IMR-90 (cell line): ENCODE results near the gene CHST1. TPM values are rescaled to one million over a fixed set of nuclear protein-coding genes. Genes with fewer than 3 reads are reported as not detected.

Source experiments
- ATAC-seq: fragments of 200-7000 bp; cut with Tn5 transposase; 2 replicates; pipeline ENCODE4 v1.9.1; 2020; ENCODE audit warnings: low read depth, mild to moderate bottlenecking, moderate library complexity
- BruUV-seq: library from RNA; stranded (reverse); fragments of 400-500 nt; replicated peaks from 2 replicates; lab custom pipeline; 2021; lab: Mats Ljungman, UMichigan
- CTCF ChIA-PET: fragments of 300-600 bp; formaldehyde crosslinking; extraction: SDS; loops from one replicate; lab custom pipeline; 2021; ENCODE audit warnings: antibody characterized with exemption; lab: Yijun Ruan, JAX
- POLR2A ChIA-PET: fragments of 300-600 bp; sonication (Branson Sonifier 250); formaldehyde crosslinking; loops from one replicate; lab custom pipeline; 2022; ENCODE audit warnings: antibody characterized with exemption; ENCODE audit not compliant: unreplicated experiment; lab: Charles Lee
- DNase-seq: peaks from one replicate; pipeline ENCODE4 v3.0.0; 2013
- H2AFZ ChIP-seq: replicated peaks from 2 replicates; pipeline ENCODE3; 2013; ENCODE audit warnings: low read length, mild to moderate bottlenecking; ENCODE audit not compliant: poor library complexity
- H2AK5ac ChIP-seq: 2 replicates; pipeline ENCODE4 v1.6.1; 2013; ENCODE audit warnings: low read depth, low read length, inconsistent platforms
- H2AK9ac ChIP-seq: replicated peaks from 2 replicates; pipeline ENCODE3; 2013; ENCODE audit warnings: mild to moderate bottlenecking, low read depth, low read length, moderate library complexity; ENCODE audit not compliant: poor library complexity
- H2BK120ac ChIP-seq: 2 replicates; pipeline ENCODE4 v1.6.1; 2013; ENCODE audit warnings: low read depth, low read length, inconsistent platforms
- H2BK15ac ChIP-seq: 3 replicates; pipeline ENCODE4 v1.6.1; 2013; ENCODE audit warnings: low read depth, low read length, inconsistent platforms
- H2BK20ac ChIP-seq: 2 replicates; pipeline ENCODE4 v1.6.1; 2013; ENCODE audit warnings: low read depth, mild to moderate bottlenecking, inconsistent platforms, low read length, moderate library complexity
- H2BK5ac ChIP-seq: 2 replicates; pipeline ENCODE4 v1.6.1; 2013; ENCODE audit warnings: mild to moderate bottlenecking, low read depth, low read length, inconsistent platforms; ENCODE audit not compliant: poor library complexity, severe bottlenecking
- H3K14ac ChIP-seq: replicated peaks from 2 replicates; pipeline ENCODE4 v1.6.1; 2013; ENCODE audit warnings: low read depth, low read length, inconsistent platforms
- H3K18ac ChIP-seq: 2 replicates; pipeline ENCODE4 v1.6.1; 2013; ENCODE audit warnings: low read depth, low read length, control low read depth
- H3K23ac ChIP-seq: 2 replicates; pipeline ENCODE4 v1.6.1; 2013; ENCODE audit warnings: low read depth, low read length, inconsistent platforms
- H3K27ac ChIP-seq: 2 replicates; pipeline ENCODE4 v1.5.1; 2013; ENCODE audit warnings: mild to moderate bottlenecking, control low read depth, low read length; ENCODE audit not compliant: insufficient read depth
- H3K27me3 ChIP-seq: 2 replicates; pipeline ENCODE4 v1.6.1; 2013; ENCODE audit warnings: low read length; ENCODE audit not compliant: control insufficient read depth, insufficient read depth
- H3K36me3 ChIP-seq: 2 replicates; pipeline ENCODE4 v1.6.1; 2013; ENCODE audit warnings: low read length, mixed read lengths; ENCODE audit not compliant: control insufficient read depth, insufficient read depth
- H3K4ac ChIP-seq: 2 replicates; pipeline ENCODE4 v1.6.1; 2013; ENCODE audit warnings: low read depth, low read length, inconsistent platforms
- H3K4me1 ChIP-seq: 2 replicates; pipeline ENCODE4 v1.6.1; 2013; ENCODE audit warnings: low read length, mixed read lengths; ENCODE audit not compliant: control insufficient read depth, insufficient read depth
- H3K4me2 ChIP-seq: 2 replicates; pipeline ENCODE4 v1.6.1; 2013; ENCODE audit warnings: low read depth, mild to moderate bottlenecking, control low read depth, low read length, moderate library complexity
- H3K4me3 ChIP-seq: 2 replicates; pipeline ENCODE4 v1.5.1; 2013; ENCODE audit warnings: low read depth, mild to moderate bottlenecking, control low read depth, low read length, moderate library complexity; ENCODE audit not compliant: insufficient read depth
- H3K56ac ChIP-seq: 2 replicates; pipeline ENCODE4 v1.6.1; 2013; ENCODE audit warnings: low read length, inconsistent platforms; ENCODE audit not compliant: insufficient read depth; ENCODE audit errors: extremely low read depth
- H3K79me1 ChIP-seq, 2 experiments: 2 replicates each; pipeline ENCODE4 v1.6.1; 2013; ENCODE audit warnings: low read length in 2 of 2, inconsistent platforms in 1 of 2, low read depth in 1 of 2
- H3K9ac ChIP-seq: 2 replicates; pipeline ENCODE4 v1.6.1; 2013; ENCODE audit warnings: low read depth, low read length, control low read depth
- H3K9me1 ChIP-seq: 2 replicates; pipeline ENCODE4 v1.6.1; 2013; ENCODE audit warnings: low read length, inconsistent platforms; ENCODE audit not compliant: insufficient read depth
- H3K9me3 ChIP-seq: 2 replicates; pipeline ENCODE4 v1.6.1; 2013; ENCODE audit warnings: low read length; ENCODE audit not compliant: control insufficient read depth, insufficient read depth
- H4K20me1 ChIP-seq: 2 replicates; pipeline ENCODE4 v1.6.1; 2013; ENCODE audit warnings: low read length, inconsistent platforms; ENCODE audit not compliant: insufficient read depth
- H4K5ac ChIP-seq: 2 replicates; pipeline ENCODE4 v1.6.1; 2013; ENCODE audit warnings: mild to moderate bottlenecking, low read depth, low read length, control low read depth
- H4K8ac ChIP-seq, 2 experiments: 2 replicates each; pipeline ENCODE4 v1.6.1; 2013; ENCODE audit warnings: low read depth in 2 of 2, low read length in 2 of 2, control low read depth in 1 of 2, inconsistent platforms in 1 of 2
- H4K91ac ChIP-seq: 2 replicates; pipeline ENCODE4 v1.6.1; 2013; ENCODE audit warnings: low read depth, low read length, inconsistent platforms; ENCODE audit not compliant: insufficient read depth
- CTCF ChIP-seq: conservative IDR thresholded peaks from 2 replicates; pipeline ENCODE4 v1.5.1; 2012; ENCODE audit warnings: mild to moderate bottlenecking, low read depth, low read length, improper control_type of control experiment
- FOS ChIP-seq: fragments of 150-350 bp; IDR thresholded peaks from 2 replicates; pipeline ENCODE4 v1.6.1; 2016; ENCODE audit warnings: low read depth, low read length
- RAD21 ChIP-seq: IDR thresholded peaks from 2 replicates; pipeline ENCODE4 v1.6.1; 2012; ENCODE audit warnings: low read length, improper control_type of control experiment
- USF2 ChIP-seq: fragments of 150-350 bp; IDR thresholded peaks from 2 replicates; pipeline ENCODE4 v1.6.1; 2017; ENCODE audit warnings: mild to moderate bottlenecking, antibody characterized with exemption, low read length, low read depth
- WGBS, 2 experiments: methylation state at CpG; one replicate each; pipeline versions ENCODE4 v1.1.5 to v1.1.7; 2013; ENCODE audit warnings: missing lambda C conversion rate in 2 of 2; ENCODE audit not compliant: insufficient read length in 1 of 2; ENCODE audit errors: extremely low coverage in 2 of 2; 5-methylcytosine and 5-hydroxymethylcytosine counted together
- dilution Hi-C: fragments of 300-500 bp; cut with HindIII; formaldehyde crosslinking; loops from one replicate; pipeline ENCODE4 v1.14.3; 2018; ENCODE audit warnings: low sequenced_read_pairs; ENCODE audit not compliant: unreplicated experiment
- in situ Hi-C: fragments of 300-500 bp; cut with MboI; formaldehyde crosslinking; loops from 3 replicates; pipeline ENCODE4 v1.14.3; 2019; ENCODE audit warnings: low sequenced_read_pairs, inconsistent platforms, mixed read lengths
- intact Hi-C: fragments of 100-400 bp; cut with micrococcal nuclease; formaldehyde crosslinking; loops from 2 replicates; pipeline ENCODE4 v1.10.0; 2022
- polyA plus RNA-seq, 3 experiments: library from polyadenylated mRNA; depleted of rRNA; stranded (reverse); fragments of >200 nt; gene quantifications; 2 replicates each; pipeline ENCODE4 v1.2.3, GENCODE V29; 2012; ENCODE audit warnings: low replicate concordance in 1 of 3
- total RNA-seq: library from RNA; depleted of rRNA; stranded (reverse); fragments of >200 nt; gene quantifications from 2 replicates; pipeline ENCODE4 v1.2.3, GENCODE V29; 2012

The CHST1 gene
- total and polyA plus RNA-seq, 2 of the 4 experiments (the other 2 are of a cell fraction) = 0.21 TPM; not detected in 1

GRCh38 chr11:45651841-45652749 is 13.3 kb downstream of the CHST1 start:
- Histone ChIP-seq H3K4me3 (no peak overlapping the region), H2BK120ac (no peak overlapping the region), H4K20me1 (no peaks in the 10 kb centered on the region), H3K4ac (no peak overlapping the region), H2AK5ac (no peak overlapping the region), H4K8ac (no peak overlapping the region), H3K56ac (no peak overlapping the region), H2BK20ac (no peak overlapping the region), H2BK15ac (no peak overlapping the region), H2BK5ac (no peak overlapping the region), H3K23ac (no peak overlapping the region), H3K9me1 (no peaks in the 10 kb centered on the region), H3K14ac (no peak overlapping the region), H3K36me3 (no peaks in the 10 kb centered on the region), H3K4me2 (no peak overlapping the region), H4K5ac (no peak overlapping the region), H2AK9ac (no peak overlapping the region), H3K9ac (no peak overlapping the region), H3K4me1 (no peaks in the 10 kb centered on the region), H4K91ac (no peak overlapping the region), H3K79me1 (no peaks in the 10 kb centered on the region), H3K27me3 (peaks cover 1% of the 10 kb centered on the region; the same call in 1 of the 2 replicates), H2AFZ (peak overlapping the region; percentile 24), H3K9me3 (no peaks in the 10 kb centered on the region), H3K18ac (no peak overlapping the region), H3K27ac (no peak overlapping the region)
- TF ChIP-seq USF2 (no peak), FOS (no peak), RAD21 (no peak), CTCF (no peak)
- intact Hi-C loops = no loop called here
- no CpG with 5 or more reads among the region's 20 CpGs for WGBS, 2 experiments
- no peak for DNase-seq
- BruUV-seq = no TSS peak
- in situ Hi-C loops = loop anchor here (5.0 kb wide), 1 partner anchor 280 kb away; no protein-coding TSS in a partner anchor
- ATAC-seq = no peak
- ChIA-PET POLR2A (no interaction called here), CTCF (no interaction called here)
- dilution Hi-C loops = no loop called here
